Neural progenitor cell (in vitro differentiated cells): ENCODE results near the gene SEMA6C. TPM values are rescaled to one million over a fixed set of nuclear protein-coding genes. Genes with fewer than 3 reads are reported as not detected.

Experiments used
- DNase-seq: peaks from one replicate; pipeline ENCODE4 v3.0.0-alpha.2; 2016; ENCODE audit warnings: low spot score
- H2AFZ ChIP-seq: fragments of 200-600 bp; sonication (generic); replicated peaks from 2 replicates; pipeline ENCODE4 v1.6.1; 2016; ENCODE audit warnings: antibody characterized with exemption
- H3F3A ChIP-seq: fragments of 200-600 bp; sonication (generic); 2 replicates; pipeline ENCODE4 v1.6.1; 2016; ENCODE audit warnings: antibody characterized with exemption, low read depth
- H3K27ac ChIP-seq: fragments of 200-600 bp; sonication (generic); 2 replicates; pipeline ENCODE4 v1.5.1; 2016; ENCODE audit warnings: mild to moderate bottlenecking
- H3K27me3 ChIP-seq: fragments of 200-600 bp; sonication (generic); 2 replicates; pipeline ENCODE4 v1.6.1; 2016; ENCODE audit warnings: mild to moderate bottlenecking, moderate library complexity
- H3K36me3 ChIP-seq: fragments of 200-600 bp; sonication (generic); 2 replicates; pipeline ENCODE4 v1.5.1; 2016
- H3K4me1 ChIP-seq: fragments of 200-600 bp; sonication (generic); 2 replicates; pipeline ENCODE4 v1.6.1; 2016; ENCODE audit warnings: mixed run types
- H3K4me2 ChIP-seq: fragments of 200-600 bp; sonication (generic); 2 replicates; pipeline ENCODE4 v1.6.1; 2016
- H3K4me3 ChIP-seq: fragments of 200-600 bp; sonication (generic); 2 replicates; pipeline ENCODE4 v1.5.1; 2016
- H3K79me2 ChIP-seq: fragments of 200-600 bp; sonication (generic); 2 replicates; pipeline ENCODE4 v1.6.1; 2016; ENCODE audit warnings: low read depth
- H3K9ac ChIP-seq: fragments of 200-600 bp; sonication (generic); 2 replicates; pipeline ENCODE4 v1.6.1; 2016
- H3K9me3 ChIP-seq: fragments of 200-600 bp; sonication (generic); 2 replicates; pipeline ENCODE4 v1.5.1; 2016; ENCODE audit warnings: low read depth
- H4K20me1 ChIP-seq: fragments of 200-600 bp; sonication (generic); 2 replicates; pipeline ENCODE4 v1.6.1; 2016; ENCODE audit warnings: low read depth
- H3K27ac Mint-ChIP-seq: 3 replicates; pipeline ENCODE4 v1.8.0; 2021; ENCODE audit warnings: mixed read lengths
- H3K27me3 Mint-ChIP-seq: 2 replicates; pipeline ENCODE4 v1.8.0; 2022; ENCODE audit warnings: low read depth, mild to moderate bottlenecking, inconsistent platforms, moderate library complexity, mixed read lengths; ENCODE audit not compliant: insufficient read depth
- H3K36me3 Mint-ChIP-seq: 3 replicates; pipeline ENCODE4 v1.8.0; 2021; ENCODE audit warnings: mixed read lengths
- H3K4me1 Mint-ChIP-seq: 3 replicates; pipeline ENCODE4 v1.8.0; 2021; ENCODE audit warnings: mixed read lengths
- H3K4me3 Mint-ChIP-seq: 3 replicates; pipeline ENCODE4 v1.8.0; 2021; ENCODE audit warnings: mild to moderate bottlenecking, moderate library complexity, mixed read lengths
- H3K9me3 Mint-ChIP-seq: 3 replicates; pipeline ENCODE4 v1.8.0; 2020; ENCODE audit warnings: mixed read lengths
- EZH2 ChIP-seq: fragments of 200-600 bp; sonication (generic); IDR thresholded peaks from 2 replicates; pipeline ENCODE4 v1.6.1; 2017; ENCODE audit warnings: antibody characterized with exemption, mild to moderate bottlenecking, moderate library complexity
- EZH2phosphoT487 ChIP-seq: fragments of 200-600 bp; sonication (generic); IDR thresholded peaks from 2 replicates; pipeline ENCODE4 v1.6.1; 2017; ENCODE audit warnings: antibody characterized with exemption
- total RNA-seq: library from RNA; depleted of rRNA; stranded (reverse); fragments of >200 nt; gene quantifications from 2 replicates; pipeline ENCODE4 v1.2.3, GENCODE V29; 2015; ENCODE audit warnings: low replicate concordance
- TF ChIP-seq, protein P1 (sequence below): fragments of 200-600 bp; sonication (generic); IDR thresholded peaks from 2 replicates; pipeline ENCODE4 v1.5.1; 2017; ENCODE audit warnings: antibody characterized with exemption, mild to moderate bottlenecking

Gene SEMA6C
- total RNA-seq, 1 donor from 2014 or later, result 5.6 TPM

DNA sequence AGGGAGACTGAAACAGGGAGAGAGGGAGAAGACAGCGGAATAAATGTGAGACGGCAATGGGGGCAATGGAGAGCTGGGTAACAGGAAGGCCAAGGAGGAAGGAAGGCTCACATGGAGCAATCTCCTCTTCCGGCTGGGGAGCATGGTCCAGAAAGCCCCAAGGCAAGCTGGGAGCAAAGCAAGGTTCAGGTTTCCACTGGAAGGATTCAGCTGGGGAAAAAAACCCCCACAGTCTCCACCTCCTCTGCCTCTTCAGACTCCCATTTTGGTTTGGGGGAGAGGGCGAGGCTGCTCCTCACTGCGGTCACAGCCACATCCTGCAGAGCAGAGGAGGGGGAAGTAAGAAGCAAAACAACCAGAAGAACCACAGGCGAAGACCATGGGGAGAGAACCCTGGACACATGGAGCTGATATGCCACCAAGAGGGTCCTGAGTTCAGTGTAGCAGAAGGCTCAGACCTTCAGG, 10.7 kb upstream of the SEMA6C start:
- H3K4me3 Mint-ChIP-seq, result no peak overlapping the region
- Histone ChIP-seq H2AFZ (no peak overlapping the region), H3K27me3 (no peaks in the 10 kb centered on the region), H3K4me3 (no peak overlapping the region), H3K36me3 (no peaks in the 10 kb centered on the region), H3F3A (peaks cover 7% of the 10 kb centered on the region), H3K9me3 (no peaks in the 10 kb centered on the region), H3K4me2 (no peak overlapping the region), H3K9ac (no peak overlapping the region), H3K4me1 (no peaks in the 10 kb centered on the region), H3K27ac (no peak overlapping the region), H4K20me1 (no peaks in the 10 kb centered on the region), H3K79me2 (no peaks in the 10 kb centered on the region)
- H3K27ac Mint-ChIP-seq, result peak overlapping the region; percentile 5
- H3K4me1 Mint-ChIP-seq, result peaks cover 2% of the 10 kb centered on the region
- peaks cover 20% of the 10 kb centered on the region for H3K36me3 Mint-ChIP-seq
- DNase-seq, result no peak
- TF ChIP-seq, protein P1, sequence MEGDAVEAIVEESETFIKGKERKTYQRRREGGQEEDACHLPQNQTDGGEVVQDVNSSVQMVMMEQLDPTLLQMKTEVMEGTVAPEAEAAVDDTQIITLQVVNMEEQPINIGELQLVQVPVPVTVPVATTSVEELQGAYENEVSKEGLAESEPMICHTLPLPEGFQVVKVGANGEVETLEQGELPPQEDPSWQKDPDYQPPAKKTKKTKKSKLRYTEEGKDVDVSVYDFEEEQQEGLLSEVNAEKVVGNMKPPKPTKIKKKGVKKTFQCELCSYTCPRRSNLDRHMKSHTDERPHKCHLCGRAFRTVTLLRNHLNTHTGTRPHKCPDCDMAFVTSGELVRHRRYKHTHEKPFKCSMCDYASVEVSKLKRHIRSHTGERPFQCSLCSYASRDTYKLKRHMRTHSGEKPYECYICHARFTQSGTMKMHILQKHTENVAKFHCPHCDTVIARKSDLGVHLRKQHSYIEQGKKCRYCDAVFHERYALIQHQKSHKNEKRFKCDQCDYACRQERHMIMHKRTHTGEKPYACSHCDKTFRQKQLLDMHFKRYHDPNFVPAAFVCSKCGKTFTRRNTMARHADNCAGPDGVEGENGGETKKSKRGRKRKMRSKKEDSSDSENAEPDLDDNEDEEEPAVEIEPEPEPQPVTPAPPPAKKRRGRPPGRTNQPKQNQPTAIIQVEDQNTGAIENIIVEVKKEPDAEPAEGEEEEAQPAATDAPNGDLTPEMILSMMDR, result no peak
- no peak for TF ChIP-seq EZH2
- TF ChIP-seq EZH2phosphoT487, result no peak
- no peaks in the 10 kb centered on the region for H3K9me3 Mint-ChIP-seq
- peaks cover 3% of the 10 kb centered on the region for H3K27me3 Mint-ChIP-seq

DNA sequence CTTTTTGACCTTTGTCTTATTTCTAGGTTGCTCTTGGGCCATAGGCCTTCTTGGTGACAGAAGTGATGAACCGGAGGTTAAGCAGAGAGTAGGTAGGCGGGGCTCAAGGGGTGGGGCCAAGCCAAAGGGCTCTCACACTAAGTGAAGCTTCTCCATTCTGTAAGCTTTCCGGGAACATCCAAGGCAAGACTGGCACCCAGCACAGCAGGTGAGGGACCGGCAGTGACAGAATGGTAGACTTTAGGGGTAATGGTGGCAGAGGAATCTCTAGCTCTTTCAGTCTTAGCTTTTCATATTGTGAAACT, 10.0 kb upstream of the SEMA6C start, which contains the start of gene TNFAIP8L2:
Gene TNFAIP8L2, plus strand, starts transcription at position 135 of the 305 bp plus-strand sequence. CDS start 2,049 bp downstream, outside the sequence.
- peak; percentile 8 for DNase-seq
- H3K4me3 Mint-ChIP-seq, result no peak within 1 kb of the TSS
- H3K27ac Mint-ChIP-seq, result peak within 1 kb of the TSS; percentile 5

DNA sequence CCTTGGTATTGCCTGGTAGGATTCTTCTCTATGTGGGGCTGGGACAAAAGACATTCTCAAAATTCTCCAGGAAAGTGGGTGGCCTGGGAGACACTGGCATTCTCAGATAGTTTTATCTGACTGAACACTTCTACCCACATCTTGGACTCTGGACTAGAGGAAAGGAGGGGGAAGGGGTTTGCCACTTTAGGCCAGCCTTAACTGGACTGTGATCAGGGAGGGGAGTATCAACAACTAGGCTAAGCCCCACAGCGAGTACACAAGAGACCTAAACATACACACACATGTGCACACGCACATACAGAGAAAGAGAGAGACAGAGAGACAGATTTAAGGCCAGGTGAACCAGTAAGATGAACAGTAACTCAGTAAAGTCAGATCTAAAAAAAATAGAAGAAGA, 1.2 kb upstream of the SEMA6C start:
- Mint-ChIP-seq H3K9me3 (no peaks in the 10 kb centered on the region), H3K4me3 (peak overlapping the region; percentile 91), H3K27ac (no peak overlapping the region)

More for the DNA sequence above, 10.0 kb upstream of the SEMA6C start, which contains the start of gene TNFAIP8L2:
- Histone ChIP-seq H3K9me3 (no peaks in the 10 kb centered on the region), H3K36me3 (no peaks in the 10 kb centered on the region), H3K27ac (no peak within 1 kb of the TSS), H3K9ac (no peak within 1 kb of the TSS), H3K4me1 (no peaks in the 10 kb centered on the region), H3F3A (peaks cover 7% of the 10 kb centered on the region), H3K79me2 (no peaks in the 10 kb centered on the region), H3K27me3 (no peaks in the 10 kb centered on the region), H4K20me1 (no peaks in the 10 kb centered on the region), H3K4me3 (no peak within 1 kb of the TSS), H2AFZ (no peak within 1 kb of the TSS), H3K4me2 (no peak within 1 kb of the TSS)
- peaks cover 15% of the 10 kb centered on the region for H3K36me3 Mint-ChIP-seq
- H3K27me3 Mint-ChIP-seq, result peaks cover 3% of the 10 kb centered on the region
- H3K4me1 Mint-ChIP-seq, result peaks cover 2% of the 10 kb centered on the region
- TF ChIP-seq, protein P1, result no peak
- TF ChIP-seq EZH2, result no peak
- no peaks in the 10 kb centered on the region for H3K9me3 Mint-ChIP-seq

More for the DNA sequence above, 1.2 kb upstream of the SEMA6C start:
- Mint-ChIP-seq H3K36me3 (peaks cover 8% of the 10 kb centered on the region), H3K27me3 (peaks cover 16% of the 10 kb centered on the region), H3K4me1 (peaks cover 36% of the 10 kb centered on the region)
- no peak overlapping the region for H3K4me2 ChIP-seq
- H3F3A ChIP-seq, result peaks cover 23% of the 10 kb centered on the region
- no peak overlapping the region for H3K4me3 ChIP-seq
- TF ChIP-seq EZH2phosphoT487 (no peak), EZH2 (no peak)
- TF ChIP-seq, protein P1, result no peak
- H3K27me3 ChIP-seq, result peaks cover 32% of the 10 kb centered on the region
- H3K9me3 ChIP-seq, result no peaks in the 10 kb centered on the region
- no peak for DNase-seq
- no peak overlapping the region for H3K27ac ChIP-seq
- H3K36me3 ChIP-seq, result no peaks in the 10 kb centered on the region
- H4K20me1 ChIP-seq, result peaks cover 20% of the 10 kb centered on the region
- no peaks in the 10 kb centered on the region for H3K79me2 ChIP-seq
- peaks cover 30% of the 10 kb centered on the region for H3K4me1 ChIP-seq
- no peak overlapping the region for H2AFZ ChIP-seq
- no peak overlapping the region for H3K9ac ChIP-seq
